ENCODE measurements around the gene ADO.

- TF ChIP-seq CTCF (IDR thresholded peaks at IDR 0.05 in 4 of 5, conservative IDR thresholded peaks at IDR 0.05 in 1 of 5) (no peak), POLR2A (IDR thresholded peaks at IDR 0.05) (no peak)
Observed at GRCh38 chr10:62829622-62830021, 25.1 kb downstream of the ADO start.
